ENCODE measurements around the gene ZNF521.

- TF ChIP-seq CTCF (conservative IDR thresholded peaks at IDR 0.05; ENCODE audit: low read length), result no peak
- TF ChIP-seq EZH2phosphoT487 (IDR thresholded peaks at IDR 0.05; ENCODE audit: borderline replicate concordance, low read depth, low read length), result no peak
Measured at GRCh38 chr18:25253136-25253535, 98.8 kb downstream of the ZNF521 start.

Data from OCI-LY7 (cell line).